ENCODE data around the gene ZNF286A.
"Not testable (repeated sequence)": the region's sequence is repeated elsewhere in the genome, so short reads cannot be mapped to it uniquely, and the experiment has no call there.

ZNF286A gene

GRCh38 chr17:15699413-15699924 lies at the start of gene ZNF286A:
ZNF286A (plus strand) TSS chr17:15699752; CDS start chr17:15700330, 578 bp downstream.
- not testable (repeated sequence) for H3K36me3 ChIP-seq; H3K27ac ChIP-seq; H3K27me3 ChIP-seq (ENCODE audit: insufficient read depth, low read depth, severe bottlenecking); H3K9me3 ChIP-seq (ENCODE audit: severe bottlenecking)
- peak; percentile 100 for DNase-seq
- peak within 1 kb of the TSS; percentile 56 for H3K4me3 ChIP-seq (ENCODE audit: low read depth, low read length)

DNA sequence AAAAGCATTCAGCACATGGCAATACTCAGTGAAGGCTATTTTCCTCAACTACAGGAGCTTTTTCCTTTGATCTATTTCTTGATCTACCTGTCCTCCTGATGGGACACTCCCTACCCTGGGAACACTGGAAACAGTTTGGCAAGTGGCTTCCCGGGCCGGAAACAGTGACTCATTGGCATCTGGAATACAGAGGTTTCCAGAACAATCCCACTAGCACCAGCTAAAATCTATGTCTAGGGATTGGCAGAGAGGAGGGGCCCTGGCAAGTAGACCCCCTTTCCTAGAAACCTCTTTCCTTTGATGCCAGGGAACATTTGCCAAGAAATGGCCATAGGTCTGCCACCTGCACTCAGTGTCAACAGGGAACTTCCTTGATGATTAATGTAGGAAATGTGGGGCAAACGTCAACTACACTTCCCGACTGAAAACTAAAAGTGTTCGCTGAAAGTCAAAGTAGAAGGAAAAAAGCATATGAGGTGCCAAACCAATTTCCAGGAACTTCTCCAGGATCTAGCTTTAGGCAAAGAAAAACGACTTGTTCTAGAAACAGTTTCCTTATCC lies 49.6 kb upstream of the ZNF286A start:
- no peak for DNase-seq
- H3K27me3 ChIP-seq (ENCODE audit: insufficient read depth, low read depth, severe bottlenecking) = no peaks in the 10 kb centered on the region
- no peak overlapping the region for H3K27ac ChIP-seq
- no peaks in the 10 kb centered on the region for H3K36me3 ChIP-seq
- no peak overlapping the region for H3K4me3 ChIP-seq (ENCODE audit: low read depth, low read length)
- H3K9me3 ChIP-seq (ENCODE audit: severe bottlenecking) = no peaks in the 10 kb centered on the region
- TF ChIP-seq CTCF (IDR thresholded peaks at IDR 0.05; ENCODE audit: low read depth, low read length) = no peak

- H3K36me3 ChIP-seq = no peaks in the 10 kb centered on the region
- no peaks in the 10 kb centered on the region for H3K27me3 ChIP-seq (ENCODE audit: insufficient read depth, low read depth, severe bottlenecking)
- no peak overlapping the region for H3K4me3 ChIP-seq (ENCODE audit: low read depth, low read length)
- H3K9me3 ChIP-seq (ENCODE audit: severe bottlenecking) = no peaks in the 10 kb centered on the region
- no peak for DNase-seq
- no peak for TF ChIP-seq CTCF (IDR thresholded peaks at IDR 0.05; ENCODE audit: low read depth, low read length)
- no peak overlapping the region for H3K27ac ChIP-seq
These were observed 48.6 kb upstream of the ZNF286A start for GRCh38 chr17:15650741-15651582.

DNA sequence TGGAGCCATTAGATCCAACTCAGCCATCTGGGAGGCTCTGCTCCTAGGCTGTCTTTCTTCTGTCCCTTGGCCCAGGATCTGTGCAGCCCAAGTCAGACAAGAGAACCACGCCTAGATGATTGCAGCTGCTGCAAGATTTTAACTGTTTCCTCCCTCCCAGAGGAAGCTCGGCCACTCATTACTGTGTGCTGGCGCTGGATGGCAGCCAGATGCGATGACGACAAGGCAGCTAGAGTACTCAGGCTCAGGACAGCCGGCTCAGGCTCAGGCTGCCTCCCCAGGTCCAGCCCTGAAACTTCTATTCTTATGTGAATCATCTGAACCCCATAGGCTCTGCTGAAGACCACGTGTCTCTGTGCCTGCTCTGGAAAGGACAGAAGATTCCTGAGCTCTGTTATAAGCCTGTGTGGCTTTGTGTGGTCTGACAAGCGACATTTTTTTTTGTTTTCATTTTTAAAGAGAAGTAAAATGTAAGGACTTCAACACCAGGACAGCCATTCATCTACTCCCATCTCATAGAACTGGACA lies 47.9 kb upstream of the ZNF286A start:
- Histone ChIP-seq H3K36me3 (no peaks in the 10 kb centered on the region), H3K4me3 (ENCODE audit: low read depth, low read length) (no peak overlapping the region)

GRCh38 chr17:15652960-15653359 lies 46.6 kb upstream of the ZNF286A start:
- TF ChIP-seq CTCF (IDR thresholded peaks at IDR 0.05; ENCODE audit: low read depth, low read length) = no peak
- Histone ChIP-seq H3K27ac (no peak overlapping the region), H3K36me3 (no peaks in the 10 kb centered on the region), H3K9me3 (ENCODE audit: severe bottlenecking) (no peaks in the 10 kb centered on the region), H3K4me3 (ENCODE audit: low read depth, low read length) (no peak overlapping the region), H3K27me3 (ENCODE audit: insufficient read depth, low read depth, severe bottlenecking) (no peaks in the 10 kb centered on the region)
- no peak for DNase-seq

More for the DNA sequence above, 47.9 kb upstream of the ZNF286A start:
- Histone ChIP-seq H3K27ac (no peak overlapping the region), H3K27me3 (ENCODE audit: insufficient read depth, low read depth, severe bottlenecking) (no peaks in the 10 kb centered on the region), H3K9me3 (ENCODE audit: severe bottlenecking) (no peaks in the 10 kb centered on the region)
- no peak for TF ChIP-seq CTCF (IDR thresholded peaks at IDR 0.05; ENCODE audit: low read depth, low read length)
- peak; percentile 25 for DNase-seq

DNA sequence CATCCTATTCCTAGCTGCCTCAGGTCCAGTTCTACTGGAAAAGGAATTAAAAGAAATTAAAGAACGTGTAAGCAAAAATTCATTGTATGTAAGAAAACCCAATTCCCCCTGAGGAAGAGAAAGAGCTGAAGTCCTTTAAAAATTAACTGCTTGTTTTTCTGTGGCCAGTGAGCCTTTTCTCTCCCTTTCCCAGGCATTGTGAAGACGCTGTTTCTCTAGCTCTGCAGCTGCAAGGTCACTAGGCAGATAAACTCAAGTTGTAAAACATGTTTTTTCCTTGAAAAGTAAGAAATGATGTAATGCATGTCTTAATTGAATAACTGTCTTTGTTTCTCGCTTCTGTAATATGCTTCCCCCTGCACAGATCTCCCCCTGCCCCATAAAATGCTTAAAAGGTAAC lies 45.2 kb upstream of the ZNF286A start:
- not testable (repeated sequence) for H3K36me3 ChIP-seq; H3K4me3 ChIP-seq (ENCODE audit: low read depth, low read length); H3K27ac ChIP-seq; H3K9me3 ChIP-seq (ENCODE audit: severe bottlenecking); H3K27me3 ChIP-seq (ENCODE audit: insufficient read depth, low read depth, severe bottlenecking); DNase-seq
